CD4-positive, alpha-beta T cell treated with Interleukin-4 for 4 hours (primary cell): ENCODE data around the gene SORCS2.

ENCODE experiments used
- DNase-seq: peaks from one replicate; pipeline ENCODE4 v3.0.0-alpha.2; 2020

Gene SORCS2

DNA sequence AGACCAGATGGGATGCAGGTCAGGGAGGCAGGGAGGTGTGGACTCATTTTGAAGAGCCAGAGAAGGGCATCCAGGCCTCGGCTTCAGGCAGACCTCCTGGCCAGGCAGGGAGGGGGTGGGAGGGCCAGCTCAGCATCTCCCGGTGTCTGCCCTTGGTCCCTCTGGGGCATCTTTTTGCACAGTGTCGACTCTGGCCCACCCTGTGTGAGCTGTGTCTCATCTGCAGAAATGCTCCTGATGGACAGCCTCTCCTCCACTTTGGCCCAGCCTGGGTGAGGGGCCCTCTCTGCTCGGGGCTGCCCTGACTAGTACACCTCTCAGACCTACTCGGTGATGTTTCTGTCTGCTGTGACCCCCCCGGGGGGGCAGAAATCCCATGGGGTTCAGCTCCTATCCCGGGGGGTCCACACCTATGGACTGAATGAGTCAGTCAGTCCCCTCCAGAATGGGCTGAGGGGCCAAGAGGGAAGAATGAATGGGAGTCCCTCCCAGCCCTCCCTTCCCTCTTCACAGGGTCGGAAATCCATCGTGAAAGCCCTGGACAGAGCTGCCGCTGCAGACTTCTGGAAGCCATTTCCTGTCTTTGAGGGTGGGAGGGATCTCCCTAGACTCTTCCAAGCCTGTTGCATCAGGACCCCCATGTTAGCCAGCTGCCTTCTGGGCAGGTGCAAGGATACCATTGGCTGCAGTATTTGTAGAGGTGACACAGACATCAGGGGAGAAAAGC is 439.1 kb downstream of the SORCS2 start:
- DNase-seq, result no peak

DNA sequence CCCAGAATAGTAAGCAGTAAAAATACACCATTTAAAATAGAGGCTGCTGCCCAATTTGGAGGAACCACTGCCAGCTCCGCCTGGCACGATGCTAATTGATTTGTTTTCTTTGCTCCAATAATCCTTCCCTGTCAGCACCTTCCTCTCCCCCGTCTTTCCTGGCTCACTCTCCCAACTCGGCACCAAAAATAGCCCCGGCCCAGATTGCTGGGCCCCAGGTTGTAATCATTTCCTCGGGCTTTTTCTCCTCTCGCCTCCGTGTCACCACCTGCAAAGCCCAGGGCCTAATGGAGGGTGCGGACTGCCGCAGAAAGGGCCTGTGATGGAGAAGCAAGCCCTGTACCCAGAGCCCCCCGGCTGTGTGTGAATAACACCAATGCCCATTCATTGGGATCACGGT is 440.0 kb downstream of the SORCS2 start:
- DNase-seq, result no peak

DNA sequence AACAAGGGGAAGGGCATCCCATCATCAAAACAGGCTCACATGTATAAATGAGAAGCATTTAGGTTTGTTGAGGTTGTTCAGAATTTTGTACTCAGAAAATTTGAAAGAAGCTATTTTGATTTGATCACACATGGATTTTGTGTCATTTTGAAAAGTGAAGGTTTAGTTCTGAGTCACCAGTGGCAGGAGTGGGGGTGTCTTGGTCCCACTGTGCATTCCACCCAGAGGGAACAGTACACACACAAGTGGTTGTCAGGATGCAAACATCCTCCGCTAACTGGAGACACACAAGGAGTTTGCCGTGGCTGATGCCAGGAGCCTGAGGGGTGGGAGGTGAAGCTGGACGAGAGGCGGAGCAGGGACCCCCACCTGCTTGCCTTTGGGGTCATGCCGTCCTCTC is 440.6 kb downstream of the SORCS2 start:
- DNase-seq, result no peak

DNA sequence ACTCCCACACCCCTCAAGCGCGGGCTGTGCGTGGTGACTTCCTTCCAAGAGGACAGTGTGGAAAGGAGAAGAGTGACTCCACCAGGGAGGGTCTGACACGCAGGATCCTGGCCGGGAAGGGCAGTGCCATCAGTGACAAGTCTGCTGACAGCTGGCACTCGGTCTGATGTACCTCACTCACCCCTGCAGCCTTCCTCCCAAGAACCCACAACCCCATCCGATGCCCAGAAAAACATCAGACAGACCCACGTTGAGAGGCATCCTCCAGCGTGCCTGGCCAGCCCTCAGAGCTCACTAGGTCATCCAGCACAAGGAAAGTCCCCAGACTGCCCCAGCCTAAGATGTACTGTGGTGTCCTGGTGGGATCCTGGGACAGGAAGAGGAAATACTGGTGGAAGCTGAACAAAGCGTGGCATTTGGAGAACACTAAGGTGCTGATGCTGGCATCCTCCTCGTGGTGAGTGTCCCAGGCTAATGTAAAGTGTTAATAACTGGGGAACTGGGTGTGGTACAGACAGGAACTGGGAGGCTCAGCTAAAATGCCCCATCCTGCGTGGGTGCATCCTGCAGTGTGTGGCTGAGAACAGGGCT is 442.4 kb downstream of the SORCS2 start:
- DNase-seq, result no peak

DNA sequence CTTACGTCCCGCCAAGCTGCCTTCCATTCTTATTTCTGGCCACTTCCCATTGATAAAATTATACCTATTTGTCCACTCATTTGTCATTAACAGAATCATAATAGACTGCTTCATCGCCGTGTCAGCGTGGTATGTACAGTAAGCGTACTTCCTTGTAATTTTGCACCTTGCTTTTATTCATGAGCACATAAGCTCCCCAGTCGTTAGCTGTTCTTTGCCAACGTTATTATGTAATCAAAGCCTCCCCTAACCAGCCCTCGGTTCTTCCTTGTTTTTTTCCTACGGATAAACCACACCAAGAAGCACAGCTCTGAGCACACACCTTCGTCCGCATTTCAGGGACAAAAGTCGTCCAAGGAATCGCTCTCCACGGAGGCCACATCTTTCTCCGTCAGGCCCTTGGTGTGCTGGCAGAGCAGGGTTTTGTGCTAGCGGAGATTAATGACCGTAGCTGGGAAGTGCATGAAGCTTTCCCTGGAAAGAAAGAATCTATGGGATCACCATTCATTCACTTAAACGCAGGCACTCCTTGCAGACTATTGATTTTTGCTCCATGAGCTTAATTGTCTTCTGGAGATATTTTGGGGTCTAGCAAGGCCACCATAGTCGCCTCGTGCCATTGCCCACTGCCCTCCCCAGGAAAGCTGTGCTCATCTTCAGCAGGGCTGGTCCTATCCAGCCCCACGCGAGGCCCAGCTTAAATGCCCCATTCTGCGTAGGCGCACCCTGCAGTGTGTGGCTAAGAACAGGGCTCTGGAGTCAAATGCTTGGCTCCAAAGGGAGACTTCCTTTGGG is 443.3 kb downstream of the SORCS2 start:
- DNase-seq, result no peak

DNA sequence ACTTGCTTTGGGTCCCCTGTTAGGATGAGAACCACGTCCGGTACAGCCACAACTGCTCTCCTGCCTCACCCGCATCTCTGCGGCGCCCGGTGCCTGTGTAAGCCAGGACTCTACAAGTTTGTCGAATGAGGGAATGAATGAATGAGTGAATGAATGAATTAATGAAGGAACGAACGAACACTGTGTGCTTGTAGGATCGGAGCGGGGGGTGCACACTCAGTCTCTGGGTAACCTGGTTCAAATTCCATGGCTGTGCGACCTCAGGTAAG is 443.8 kb downstream of the SORCS2 start:
- no peak for DNase-seq

DNA sequence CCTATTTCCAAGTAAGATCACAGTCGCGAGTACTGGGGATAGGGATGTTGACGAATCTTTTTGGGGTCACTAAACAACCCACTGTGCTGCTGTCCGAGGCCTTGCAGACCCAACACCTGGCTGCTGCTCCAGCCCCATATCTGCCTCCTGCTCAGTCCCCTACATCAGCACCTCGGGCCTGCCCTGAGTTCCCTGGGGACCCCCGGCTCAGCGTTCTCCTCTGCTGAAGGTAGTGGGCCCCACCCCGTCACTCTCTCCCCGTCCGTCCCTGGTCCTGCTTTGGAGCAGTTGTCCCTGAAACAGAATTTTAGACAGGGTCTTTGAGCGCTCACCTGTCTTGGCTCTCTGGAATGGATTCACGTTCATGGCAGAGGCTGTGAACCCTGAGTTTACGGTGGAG is 444.8 kb downstream of the SORCS2 start:
- DNase-seq, result no peak

DNA sequence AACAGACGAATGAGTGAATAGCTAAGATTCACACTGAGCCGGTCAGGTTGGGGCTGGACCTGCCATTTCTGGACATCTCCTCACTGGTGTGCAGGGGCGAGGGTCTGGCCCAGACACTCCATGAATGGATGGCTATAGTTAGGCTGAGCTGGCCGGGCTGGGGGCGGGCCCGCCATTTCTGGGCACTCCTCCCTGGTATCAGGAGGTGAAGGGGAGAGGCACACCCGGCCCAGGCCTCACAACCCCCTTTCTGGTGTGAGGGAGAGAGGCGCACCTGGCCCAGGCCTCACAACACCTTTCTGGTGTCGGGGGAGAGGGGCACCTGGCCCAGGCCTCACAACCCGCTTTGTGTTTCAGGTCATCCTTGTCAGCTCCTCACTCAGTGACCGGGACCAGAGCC is 445.6 kb downstream of the SORCS2 start:
- DNase-seq, result no peak

DNA sequence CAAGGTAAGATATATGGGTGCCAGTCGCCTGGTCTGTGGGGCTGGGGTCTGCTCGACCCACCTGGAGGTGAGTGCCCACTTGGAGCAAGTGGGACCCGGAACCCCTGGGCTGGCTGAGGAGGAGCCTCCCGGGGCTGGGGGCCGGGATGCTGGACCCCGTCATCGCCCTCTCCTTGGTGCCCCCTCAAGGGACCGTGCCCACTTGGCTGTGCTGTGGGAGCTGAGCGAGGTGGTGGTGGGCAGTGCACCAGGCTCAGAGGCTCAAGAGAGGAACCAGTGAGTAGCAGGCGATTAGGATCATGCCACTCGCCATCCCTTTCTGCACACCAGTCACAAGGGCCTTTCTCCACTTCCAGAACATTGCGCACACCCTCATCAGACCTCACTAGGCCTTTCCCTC is 446.2 kb downstream of the SORCS2 start:
- DNase-seq, result no peak

DNA sequence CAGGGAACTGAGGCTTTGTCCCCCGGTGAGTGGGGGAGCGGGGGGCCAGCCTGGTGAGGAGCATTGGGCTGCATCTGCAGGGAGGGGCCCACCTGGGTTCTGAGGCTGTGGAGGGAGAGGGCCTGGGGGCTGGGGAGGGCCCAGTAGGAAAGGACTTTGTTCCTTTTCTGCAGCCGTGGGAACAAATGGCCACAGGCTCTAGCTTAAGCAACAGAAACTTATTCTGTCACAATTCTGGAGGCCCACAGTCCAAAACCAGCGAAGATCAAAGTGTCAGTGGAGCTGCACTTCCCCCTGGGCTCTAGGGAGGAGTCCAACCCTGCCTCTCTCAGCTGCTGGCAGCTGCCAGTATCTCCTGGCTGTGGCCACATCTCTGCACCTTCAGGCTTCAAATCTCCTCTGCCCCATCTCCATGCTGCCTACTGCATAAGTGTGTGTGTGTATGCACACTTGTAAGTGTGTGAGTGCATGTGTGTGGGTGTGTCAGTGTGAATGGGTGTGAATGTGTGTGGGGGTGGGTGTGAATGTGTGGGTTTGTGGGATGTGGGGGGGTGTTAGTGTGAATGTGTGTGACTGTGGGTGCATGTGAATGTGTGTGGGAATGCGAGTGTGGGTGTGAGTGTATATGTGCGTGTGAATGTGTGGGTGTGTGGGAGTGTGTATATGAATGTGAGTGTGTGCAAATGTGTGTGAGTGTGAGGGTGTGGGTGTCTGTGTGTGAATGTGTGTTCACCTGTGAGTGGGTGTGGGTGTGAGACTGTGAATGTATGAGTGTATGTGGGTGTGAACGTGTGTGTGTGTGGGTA is 446.8 kb downstream of the SORCS2 start:
- DNase-seq, result no peak

DNA sequence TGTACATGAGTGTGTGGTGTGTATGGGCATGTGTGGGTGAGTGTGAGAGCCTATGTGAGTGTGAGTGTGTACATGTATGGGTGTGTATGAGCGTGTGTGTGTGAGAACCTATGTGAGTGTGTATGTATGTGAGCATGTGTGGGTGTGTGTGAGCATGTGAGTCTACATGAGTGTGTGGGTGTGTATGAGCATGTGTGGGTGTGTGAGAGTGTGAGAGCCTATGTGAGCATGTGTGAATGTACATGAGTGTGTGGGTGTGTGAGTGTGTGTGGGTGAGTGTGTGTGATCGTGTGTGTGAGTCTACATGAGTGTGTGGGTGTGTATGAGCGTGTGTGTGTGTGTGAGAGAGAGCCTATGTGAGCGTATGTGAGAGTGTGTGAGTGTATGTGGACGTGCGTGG is 447.8 kb downstream of the SORCS2 start:
- no peak for DNase-seq

DNA sequence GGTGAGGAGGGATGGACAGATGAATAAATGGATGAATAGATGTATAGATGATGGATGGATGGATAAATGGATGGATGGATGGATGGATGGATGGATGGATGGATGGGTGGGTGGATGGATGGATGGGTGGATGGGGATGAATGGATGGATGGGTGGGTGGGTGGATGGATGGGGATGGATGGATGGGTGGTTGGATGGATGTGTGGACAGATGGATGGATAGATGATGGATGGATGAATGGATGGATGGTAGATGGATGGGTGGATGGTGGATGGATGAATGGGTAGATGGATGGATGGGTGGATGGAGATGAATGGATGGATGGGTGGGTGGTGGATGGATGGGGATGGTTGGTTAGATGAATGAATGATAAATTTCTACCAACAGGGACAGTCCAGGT is 449.4 kb downstream of the SORCS2 start:
- DNase-seq, result no peak

DNA sequence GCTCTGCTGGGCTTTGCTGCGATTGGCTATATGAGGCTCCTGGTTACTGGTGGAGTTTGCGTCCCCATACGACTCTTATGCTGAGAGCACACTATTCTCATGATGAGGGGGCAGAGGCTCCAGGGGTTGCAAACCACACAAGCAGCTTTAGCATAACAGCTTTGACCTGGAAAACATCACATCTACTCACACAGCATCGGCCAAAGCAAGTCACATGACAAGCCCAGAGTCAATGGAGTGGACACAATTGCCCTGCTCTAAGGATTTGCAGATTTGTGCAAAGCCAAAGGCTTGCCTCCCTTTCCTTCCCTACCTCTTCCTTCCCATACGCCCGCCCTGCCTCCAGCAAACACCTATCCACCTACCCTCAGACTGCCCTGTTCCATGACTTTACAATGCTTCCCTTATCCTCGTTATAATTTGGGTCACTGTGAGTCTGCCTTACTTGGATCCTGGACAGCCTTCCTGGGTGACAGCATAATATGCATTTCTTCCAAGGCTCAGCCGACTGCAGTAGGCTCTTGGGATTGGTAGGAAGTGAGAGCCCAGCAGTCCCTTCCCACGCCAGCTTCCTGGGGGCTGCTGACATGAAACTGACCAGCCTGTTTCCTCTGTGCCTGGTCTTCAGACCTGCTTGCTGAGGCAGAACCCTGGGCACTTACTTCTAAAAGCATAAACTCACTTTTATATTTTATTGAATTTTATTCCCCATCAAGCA is 450.6 kb downstream of the SORCS2 start:
- no peak for DNase-seq

DNA sequence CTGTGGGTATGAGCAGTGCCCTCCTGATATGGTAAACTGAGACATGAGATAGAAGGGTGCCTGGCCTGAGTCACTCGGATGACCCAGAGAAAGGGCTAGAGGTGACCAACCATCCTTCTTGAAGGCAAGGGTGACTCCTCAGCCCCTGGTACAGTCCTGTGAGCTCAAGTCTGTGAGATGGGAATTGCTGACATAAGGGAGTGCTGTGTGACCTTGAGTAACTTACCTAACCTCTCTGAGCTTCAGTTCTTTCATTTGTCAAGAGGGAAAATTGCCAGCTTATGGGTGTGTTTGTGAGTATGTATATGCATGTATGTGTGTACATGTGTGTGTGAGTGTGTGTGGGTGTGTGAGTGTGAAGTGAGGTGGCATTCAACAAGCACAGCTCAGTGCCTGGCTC is 452.8 kb downstream of the SORCS2 start:
- DNase-seq, result no peak

DNA sequence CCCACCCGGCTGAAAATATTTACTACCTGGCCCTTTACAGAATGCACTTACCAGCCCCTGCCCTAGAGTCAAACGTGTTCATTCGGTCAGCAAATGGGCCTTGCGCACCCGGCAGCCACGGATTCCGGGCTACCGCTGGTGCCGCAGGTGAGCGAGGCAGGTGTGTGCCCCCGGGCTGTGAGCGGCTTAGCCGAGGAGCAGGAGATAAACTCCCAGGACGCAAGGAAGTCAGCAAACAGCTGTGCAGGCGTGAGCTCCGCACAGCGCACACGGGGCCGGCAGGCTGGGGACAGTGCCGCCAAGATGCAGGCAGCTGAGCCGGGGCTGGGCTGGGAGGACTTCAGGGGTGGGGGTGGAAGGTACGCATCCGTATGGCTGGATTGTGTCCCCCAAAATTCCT is 453.6 kb downstream of the SORCS2 start:
- no peak for DNase-seq

DNA sequence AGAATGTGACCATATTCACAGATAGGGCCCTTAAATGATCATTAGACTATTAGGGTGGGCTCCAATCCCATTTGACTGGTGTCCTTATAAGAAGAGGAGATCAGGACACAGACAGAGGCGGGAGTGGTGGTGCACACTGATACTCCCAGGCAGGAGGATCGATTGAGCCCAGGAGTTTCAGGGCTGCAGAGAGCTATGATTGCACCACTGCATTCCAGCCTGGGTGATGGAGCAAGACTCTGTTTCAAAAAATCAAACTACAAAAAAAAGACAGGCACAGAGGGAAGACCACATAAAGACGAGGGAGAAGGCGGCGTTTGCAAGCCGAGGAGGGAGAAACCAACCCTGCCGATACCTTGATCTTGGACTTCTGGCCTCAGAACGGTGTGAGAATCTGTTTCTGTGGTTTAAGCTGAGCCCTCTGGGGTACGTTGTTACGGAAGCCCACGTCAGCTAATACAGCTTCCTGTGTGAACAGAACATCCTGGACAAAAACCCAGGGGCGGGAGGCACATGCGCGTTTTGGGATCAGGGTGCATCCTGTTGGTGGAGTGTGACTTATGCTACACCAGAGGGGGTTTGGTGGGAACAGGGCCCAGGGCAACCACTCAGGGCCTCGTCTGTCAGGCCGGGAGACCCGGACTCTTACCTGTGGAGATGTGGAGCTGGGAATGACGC is 454.2 kb downstream of the SORCS2 start:
- no peak for DNase-seq

DNA sequence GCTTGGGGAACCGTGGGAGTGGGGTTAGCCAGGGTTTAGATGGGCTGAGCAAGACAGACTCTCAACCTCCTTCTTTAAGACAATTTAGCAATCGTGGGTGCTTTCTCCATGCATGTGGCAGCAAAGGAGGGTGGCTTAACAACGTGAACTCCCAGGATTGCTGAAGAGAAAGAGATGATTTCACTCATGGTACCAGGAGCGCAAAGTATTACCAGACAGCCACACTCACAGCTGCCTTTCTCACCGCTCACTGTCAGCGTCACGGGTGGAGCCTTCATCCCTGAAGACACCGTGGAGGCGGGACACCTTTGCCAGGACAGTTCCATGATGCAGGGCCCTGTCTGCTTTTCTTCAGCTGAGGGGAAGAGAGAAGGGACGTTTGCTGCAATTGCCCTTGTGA is 454.8 kb downstream of the SORCS2 start:
- no peak for DNase-seq

DNA sequence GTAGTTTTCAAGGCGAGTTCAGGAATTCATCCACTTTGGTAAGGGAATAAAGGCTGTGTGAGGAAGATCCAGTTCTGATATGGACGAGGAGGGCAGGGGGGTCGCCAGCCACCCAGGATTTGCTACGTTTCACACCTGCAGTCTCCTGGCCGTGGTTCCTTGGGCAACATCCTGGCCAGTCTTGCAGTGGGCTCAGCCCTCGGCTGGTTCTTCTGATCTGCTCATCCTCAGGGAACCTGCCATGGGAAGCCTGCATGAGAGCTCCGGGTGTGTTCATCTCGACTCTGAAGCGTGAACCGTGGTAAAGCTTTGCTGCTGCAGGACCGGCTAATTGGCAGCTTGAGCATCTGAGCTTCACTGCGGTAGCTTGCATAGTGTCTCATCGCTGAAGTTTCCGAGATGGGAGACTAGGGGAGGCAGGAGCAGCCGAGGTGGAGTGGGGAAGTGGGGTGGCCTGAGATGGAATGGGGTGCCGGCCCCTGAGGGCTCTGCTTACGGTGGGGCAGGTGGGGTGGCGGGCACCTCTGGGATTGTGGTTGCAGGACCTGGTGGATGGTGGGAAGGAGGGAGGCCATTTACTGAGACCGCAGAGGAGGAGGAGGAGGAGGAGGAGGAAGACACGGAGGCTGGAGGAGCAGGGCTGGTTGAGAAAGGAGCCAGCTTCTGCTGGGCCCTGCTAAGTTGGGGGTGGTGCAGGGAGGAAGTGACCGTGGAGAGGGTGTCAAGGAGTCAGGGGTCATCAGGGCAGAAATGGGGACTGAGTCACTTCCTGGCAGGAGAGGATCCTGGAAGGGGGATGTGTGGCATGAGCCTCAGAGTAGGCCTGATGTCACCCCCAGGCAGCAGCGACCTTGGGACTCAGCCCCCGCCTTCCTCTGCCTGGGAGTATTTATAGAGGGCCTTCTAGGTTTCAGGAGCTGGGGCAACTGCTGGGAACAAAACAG is 455.5 kb downstream of the SORCS2 start:
- DNase-seq, result no peak

DNA sequence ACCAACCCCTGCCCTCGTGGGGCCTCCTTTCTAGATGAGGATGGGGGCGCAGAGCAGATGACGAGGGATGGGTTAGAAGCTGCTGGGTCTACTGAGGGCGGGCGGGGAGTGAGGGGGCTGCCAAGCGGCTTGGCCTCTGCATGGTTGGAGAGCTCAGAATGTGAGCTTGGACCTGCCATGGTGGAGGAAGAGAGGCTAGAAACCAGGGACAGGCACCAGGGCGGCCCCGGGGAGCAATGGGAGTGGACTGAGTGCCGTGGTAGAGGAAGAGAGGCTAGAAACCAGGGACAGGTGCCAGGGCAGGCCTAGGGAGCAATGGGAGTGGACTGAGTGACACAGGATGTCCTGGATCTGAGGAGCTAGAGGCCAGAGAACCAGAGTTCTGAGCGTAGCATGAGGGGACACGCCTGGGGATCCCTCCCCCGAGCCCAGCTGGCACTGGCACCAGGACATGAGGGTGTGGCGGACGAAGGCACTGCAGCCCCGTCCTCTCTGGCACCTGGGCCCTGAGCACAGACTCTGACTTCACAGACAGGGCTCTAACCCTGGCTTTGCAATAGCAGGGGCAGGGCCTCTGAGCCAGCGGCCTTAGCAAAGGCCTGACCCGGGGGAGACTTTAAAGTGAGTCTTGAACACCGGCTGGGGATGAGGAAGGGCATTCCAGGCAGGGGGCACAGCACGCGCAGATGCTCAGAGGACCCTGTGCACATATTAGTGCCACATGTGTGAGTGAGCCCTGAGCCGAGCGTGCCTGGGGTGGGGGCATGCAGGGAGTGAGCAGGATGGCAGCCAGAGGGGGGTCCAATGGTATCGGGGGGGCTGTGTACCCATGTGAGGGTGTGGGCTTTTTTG is 456.4 kb downstream of the SORCS2 start:
- no peak for DNase-seq

DNA sequence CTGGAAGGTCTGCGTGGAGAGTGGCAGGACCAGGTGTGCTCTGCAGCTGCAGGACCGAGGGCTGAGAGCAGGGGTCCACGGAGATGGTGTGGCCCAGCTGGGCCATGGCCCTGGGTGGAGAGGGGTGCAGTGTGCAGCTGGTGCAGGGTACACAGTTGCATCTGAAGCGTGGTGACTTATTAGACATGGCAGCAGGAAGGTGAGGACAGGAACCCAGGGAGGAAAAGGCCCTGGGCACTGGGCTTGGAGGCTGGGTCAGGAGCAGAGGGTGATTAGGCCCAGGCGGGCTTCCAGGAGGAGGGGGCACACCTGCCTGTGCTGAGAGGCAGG is 457.0 kb downstream of the SORCS2 start:
- DNase-seq, result no peak
